PC-3 (cell line): Measurements from ENCODE around the gene GLIPR1L1.

Experiments
- EZH2phosphoT487 ChIP-seq: fragments of 300-600 bp; sonication (generic); IDR thresholded peaks from 2 replicates; pipeline ENCODE4 v1.6.1; 2018; ENCODE audit warnings: mild to moderate bottlenecking, antibody characterized with exemption, low read length, borderline replicate concordance
- TF ChIP-seq, protein P1 (sequence below): fragments of 300-600 bp; sonication (generic); conservative IDR thresholded peaks from 2 replicates; pipeline ENCODE4 v1.5.1; 2017; ENCODE audit warnings: antibody characterized with exemption, low read depth, mild to moderate bottlenecking, low read length

DNA sequence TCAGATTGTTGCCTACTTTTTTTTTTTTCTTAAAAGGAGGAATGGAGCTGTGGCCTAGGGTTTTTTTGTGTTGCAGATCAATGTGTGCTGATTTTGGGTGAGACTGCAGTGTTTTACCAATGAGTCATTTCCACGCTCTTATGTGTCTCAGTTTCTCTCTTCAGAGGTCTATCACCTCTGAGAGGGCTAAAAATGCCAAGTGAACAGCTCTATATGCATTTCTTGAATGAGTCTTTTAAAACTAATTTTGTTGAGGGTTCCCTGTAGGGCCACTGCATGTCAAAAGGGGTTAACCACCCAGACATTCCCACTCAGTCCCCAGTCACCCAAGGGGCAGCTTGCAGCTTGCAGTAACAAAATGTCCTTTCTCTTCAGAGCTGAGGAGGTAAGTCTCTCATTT lies 32.2 kb downstream of the GLIPR1L1 start:
- TF ChIP-seq, protein P1, sequence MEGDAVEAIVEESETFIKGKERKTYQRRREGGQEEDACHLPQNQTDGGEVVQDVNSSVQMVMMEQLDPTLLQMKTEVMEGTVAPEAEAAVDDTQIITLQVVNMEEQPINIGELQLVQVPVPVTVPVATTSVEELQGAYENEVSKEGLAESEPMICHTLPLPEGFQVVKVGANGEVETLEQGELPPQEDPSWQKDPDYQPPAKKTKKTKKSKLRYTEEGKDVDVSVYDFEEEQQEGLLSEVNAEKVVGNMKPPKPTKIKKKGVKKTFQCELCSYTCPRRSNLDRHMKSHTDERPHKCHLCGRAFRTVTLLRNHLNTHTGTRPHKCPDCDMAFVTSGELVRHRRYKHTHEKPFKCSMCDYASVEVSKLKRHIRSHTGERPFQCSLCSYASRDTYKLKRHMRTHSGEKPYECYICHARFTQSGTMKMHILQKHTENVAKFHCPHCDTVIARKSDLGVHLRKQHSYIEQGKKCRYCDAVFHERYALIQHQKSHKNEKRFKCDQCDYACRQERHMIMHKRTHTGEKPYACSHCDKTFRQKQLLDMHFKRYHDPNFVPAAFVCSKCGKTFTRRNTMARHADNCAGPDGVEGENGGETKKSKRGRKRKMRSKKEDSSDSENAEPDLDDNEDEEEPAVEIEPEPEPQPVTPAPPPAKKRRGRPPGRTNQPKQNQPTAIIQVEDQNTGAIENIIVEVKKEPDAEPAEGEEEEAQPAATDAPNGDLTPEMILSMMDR: no peak
- TF ChIP-seq EZH2phosphoT487: no peak
